Measurements from ENCODE around the gene EPX. TPM values are rescaled to one million over a fixed set of nuclear protein-coding genes. Genes with fewer than 3 reads are reported as not detected.
"Not testable (repeated sequence)": the region's sequence is repeated elsewhere in the genome, so short reads cannot be mapped to it uniquely, and the experiment has no call there.

Gene EPX, protein sequence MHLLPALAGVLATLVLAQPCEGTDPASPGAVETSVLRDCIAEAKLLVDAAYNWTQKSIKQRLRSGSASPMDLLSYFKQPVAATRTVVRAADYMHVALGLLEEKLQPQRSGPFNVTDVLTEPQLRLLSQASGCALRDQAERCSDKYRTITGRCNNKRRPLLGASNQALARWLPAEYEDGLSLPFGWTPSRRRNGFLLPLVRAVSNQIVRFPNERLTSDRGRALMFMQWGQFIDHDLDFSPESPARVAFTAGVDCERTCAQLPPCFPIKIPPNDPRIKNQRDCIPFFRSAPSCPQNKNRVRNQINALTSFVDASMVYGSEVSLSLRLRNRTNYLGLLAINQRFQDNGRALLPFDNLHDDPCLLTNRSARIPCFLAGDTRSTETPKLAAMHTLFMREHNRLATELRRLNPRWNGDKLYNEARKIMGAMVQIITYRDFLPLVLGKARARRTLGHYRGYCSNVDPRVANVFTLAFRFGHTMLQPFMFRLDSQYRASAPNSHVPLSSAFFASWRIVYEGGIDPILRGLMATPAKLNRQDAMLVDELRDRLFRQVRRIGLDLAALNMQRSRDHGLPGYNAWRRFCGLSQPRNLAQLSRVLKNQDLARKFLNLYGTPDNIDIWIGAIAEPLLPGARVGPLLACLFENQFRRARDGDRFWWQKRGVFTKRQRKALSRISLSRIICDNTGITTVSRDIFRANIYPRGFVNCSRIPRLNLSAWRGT
- polyA plus RNA-seq, result not detected in 3 replicates
- polyA plus RNA-seq (2011; ENCODE audit: low read depth), result not detected
- polyA plus RNA-seq (2011; cell fraction: cytosol; rRNA removed), result not detected in 2 replicates
- not detected in 2 replicates for polyA plus RNA-seq (2011; cell fraction: nucleus; rRNA removed)
- polyA plus RNA-seq (2012; ENCODE audit: low replicate concordance), result 0.07 TPM in 1 of 2 replicates, not detected in the other
- not detected in 3 replicates for polyA minus RNA-seq
- polyA minus RNA-seq (2011; cell fraction: cytosol; rRNA and poly(A)+ RNA removed), result not detected
- not detected in 2 replicates for polyA minus RNA-seq (2011; cell fraction: nucleus; rRNA and poly(A)+ RNA removed)

DNA sequence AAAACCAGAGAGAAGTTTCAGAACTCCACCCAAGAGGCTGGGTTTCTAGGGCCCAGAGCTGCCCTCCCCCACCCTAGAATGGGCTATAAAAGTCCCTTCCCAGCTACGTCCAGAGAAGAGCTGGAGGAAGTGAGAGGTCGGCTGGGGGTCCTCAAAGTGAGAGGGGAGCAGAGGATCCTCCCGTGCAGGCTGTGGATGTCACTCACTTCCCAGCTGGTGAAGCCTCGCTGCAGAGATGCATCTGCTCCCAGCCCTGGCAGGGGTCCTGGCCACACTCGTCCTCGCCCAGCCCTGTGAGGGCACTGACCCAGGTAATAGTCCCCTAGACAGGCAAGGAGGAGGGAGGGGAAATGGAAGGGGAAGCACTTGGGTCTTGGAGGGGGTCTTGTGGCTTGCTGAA is at the start of gene EPX:
TSS of gene EPX (plus strand) at position 115 of the 400 bp plus-strand sequence. CDS start at position 236, 121 bp downstream.
- Histone ChIP-seq H3K27me3 (ENCODE audit: control insufficient read depth, extremely low read depth, insufficient read depth, low read length) (peaks cover 2% of the 10 kb centered on the region), H4K20me1 (ENCODE audit: control insufficient read depth, extremely low read depth, insufficient read depth, low read length) (no peaks in the 10 kb centered on the region), H3K9me1 (ENCODE audit: control insufficient read depth, extremely low read depth, insufficient read depth, low read length) (no peaks in the 10 kb centered on the region), H3K4me3 (ENCODE audit: control insufficient read depth in 2 of 3, extremely low read depth in 1 of 3, insufficient read depth in 2 of 3, low read depth in 1 of 3, low read length in 3 of 3) (no peak within 1 kb of the TSS), H3K27ac (ENCODE audit: control insufficient read depth, insufficient read depth, low read length) (no peak within 1 kb of the TSS), H3K36me3 (ENCODE audit: control insufficient read depth in 2 of 2, extremely low read depth in 1 of 2, insufficient read depth in 2 of 2, low read length in 2 of 2) (no peaks in the 10 kb centered on the region), H2AFZ (ENCODE audit: control insufficient read depth, low read length) (no peak within 1 kb of the TSS), H3K4me2 (ENCODE audit: control insufficient read depth, extremely low read depth, insufficient read depth, low read depth, low read length) (no peak within 1 kb of the TSS), H3K9me3 (ENCODE audit: control insufficient read depth, low read depth, low read length) (no peaks in the 10 kb centered on the region), H3K4me1 (ENCODE audit: control insufficient read depth, extremely low read depth, insufficient read depth, low read length) (peaks cover 9% of the 10 kb centered on the region), H3K79me2 (ENCODE audit: control insufficient read depth, insufficient read depth, low read length) (no peaks in the 10 kb centered on the region), H3K9ac (ENCODE audit: control insufficient read depth, extremely low read depth, insufficient read depth, low read length) (no peak within 1 kb of the TSS)
- no peak for TF ChIP-seq EZH2 (IDR thresholded peaks at IDR 0.05; ENCODE audit: low read length)
- TF ChIP-seq, protein P1, sequence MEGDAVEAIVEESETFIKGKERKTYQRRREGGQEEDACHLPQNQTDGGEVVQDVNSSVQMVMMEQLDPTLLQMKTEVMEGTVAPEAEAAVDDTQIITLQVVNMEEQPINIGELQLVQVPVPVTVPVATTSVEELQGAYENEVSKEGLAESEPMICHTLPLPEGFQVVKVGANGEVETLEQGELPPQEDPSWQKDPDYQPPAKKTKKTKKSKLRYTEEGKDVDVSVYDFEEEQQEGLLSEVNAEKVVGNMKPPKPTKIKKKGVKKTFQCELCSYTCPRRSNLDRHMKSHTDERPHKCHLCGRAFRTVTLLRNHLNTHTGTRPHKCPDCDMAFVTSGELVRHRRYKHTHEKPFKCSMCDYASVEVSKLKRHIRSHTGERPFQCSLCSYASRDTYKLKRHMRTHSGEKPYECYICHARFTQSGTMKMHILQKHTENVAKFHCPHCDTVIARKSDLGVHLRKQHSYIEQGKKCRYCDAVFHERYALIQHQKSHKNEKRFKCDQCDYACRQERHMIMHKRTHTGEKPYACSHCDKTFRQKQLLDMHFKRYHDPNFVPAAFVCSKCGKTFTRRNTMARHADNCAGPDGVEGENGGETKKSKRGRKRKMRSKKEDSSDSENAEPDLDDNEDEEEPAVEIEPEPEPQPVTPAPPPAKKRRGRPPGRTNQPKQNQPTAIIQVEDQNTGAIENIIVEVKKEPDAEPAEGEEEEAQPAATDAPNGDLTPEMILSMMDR (optimal IDR thresholded peaks at IDR 0.05 in 1 of 3, IDR thresholded peaks at IDR 0.05 in 1 of 3, conservative IDR thresholded peaks at IDR 0.05 in 1 of 3; ENCODE audit: extremely low read depth in 1 of 3, insufficient read depth in 2 of 3, low read length in 3 of 3), result no peak
- FAIRE-seq (no peak), DNase-seq (ENCODE audit: low read depth, low spot score) (no peak)
- dilution Hi-C loops (cut with MboI; ENCODE audit: extremely low pct_ligation_motif_present, low sequenced_read_pairs), result no loop called here

DNA sequence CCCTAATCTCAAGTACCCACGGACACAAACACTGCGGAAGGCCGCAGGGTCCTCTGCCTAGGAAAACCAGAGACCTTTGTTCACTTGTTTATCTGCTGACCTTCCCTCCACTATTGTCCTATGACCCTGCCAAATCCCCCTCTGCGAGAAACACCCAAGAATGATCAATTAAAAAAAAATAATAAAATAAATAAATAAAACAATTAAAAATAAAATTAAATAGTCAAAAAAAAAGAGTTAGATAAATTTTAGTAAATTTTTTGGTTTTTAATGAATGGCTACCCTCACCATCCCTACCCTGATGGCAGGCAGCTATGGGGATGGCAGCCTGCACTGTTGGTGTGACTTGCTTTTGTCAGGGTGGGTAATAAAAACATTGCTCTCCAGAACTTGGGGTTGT is 49.2 kb upstream of the EPX start:
- H3K27ac ChIP-seq (ENCODE audit: control insufficient read depth, insufficient read depth, low read length); H3K27me3 ChIP-seq (ENCODE audit: control insufficient read depth, extremely low read depth, insufficient read depth, low read length); H3K9ac ChIP-seq (ENCODE audit: control insufficient read depth, extremely low read depth, insufficient read depth, low read length); H3K4me3 ChIP-seq (ENCODE audit: control insufficient read depth in 2 of 3, extremely low read depth in 1 of 3, insufficient read depth in 2 of 3, low read depth in 1 of 3, low read length in 3 of 3); DNase-seq (ENCODE audit: low read depth, low spot score); H3K9me3 ChIP-seq (ENCODE audit: control insufficient read depth, low read depth, low read length); H2AFZ ChIP-seq (ENCODE audit: control insufficient read depth, low read length); FAIRE-seq; H3K4me1 ChIP-seq (ENCODE audit: control insufficient read depth, extremely low read depth, insufficient read depth, low read length); H3K4me2 ChIP-seq (ENCODE audit: control insufficient read depth, extremely low read depth, insufficient read depth, low read depth, low read length); H3K79me2 ChIP-seq (ENCODE audit: control insufficient read depth, insufficient read depth, low read length); H3K9me1 ChIP-seq (ENCODE audit: control insufficient read depth, extremely low read depth, insufficient read depth, low read length); H4K20me1 ChIP-seq (ENCODE audit: control insufficient read depth, extremely low read depth, insufficient read depth, low read length); dilution Hi-C loops (cut with MboI; ENCODE audit: extremely low pct_ligation_motif_present, low sequenced_read_pairs); H3K36me3 ChIP-seq (ENCODE audit: control insufficient read depth in 2 of 2, extremely low read depth in 1 of 2, insufficient read depth in 2 of 2, low read length in 2 of 2): not testable (repeated sequence)

All from keratinocyte (primary cell).